ENCODE results near the gene FAM47B.

The FAM47B gene

GRCh38 chrX:34942496-34942895, at the start of gene FAM47B:
Gene FAM47B, plus strand, starts transcription at chrX:34942796. Its CDS starts 36 bp downstream, at chrX:34942832.
- no peak for DNase-seq (ENCODE audit: low read depth, low spot score)

GRCh38 chrX:34893741-34894140, 48.9 kb upstream of the FAM47B start:
- no peak for DNase-seq (ENCODE audit: low read depth, low spot score)

- no peak for DNase-seq (ENCODE audit: low read depth, low spot score)
These were observed 41.9 kb upstream of the FAM47B start for GRCh38 chrX:34900691-34901090.

- DNase-seq (ENCODE audit: low read depth, low spot score), result no peak
These were observed 40.8 kb upstream of the FAM47B start for GRCh38 chrX:34901761-34902160.

- DNase-seq (ENCODE audit: low read depth, low spot score), result no peak
These were observed 39.3 kb upstream of the FAM47B start for GRCh38 chrX:34903316-34903715.

GRCh38 chrX:34909151-34909550, 33.4 kb upstream of the FAM47B start:
- DNase-seq (ENCODE audit: low read depth, low spot score), result no peak

GRCh38 chrX:34915463-34916225, 27.0 kb upstream of the FAM47B start:
- DNase-seq (ENCODE audit: low read depth, low spot score), result no peak

GRCh38 chrX:34917146-34917545, 25.4 kb upstream of the FAM47B start:
- no peak for DNase-seq (ENCODE audit: low read depth, low spot score)

- DNase-seq (ENCODE audit: low read depth, low spot score), result no peak
These were observed 24.4 kb upstream of the FAM47B start for GRCh38 chrX:34918091-34918736.

- DNase-seq (ENCODE audit: low read depth, low spot score), result no peak
These were observed 23.7 kb upstream of the FAM47B start for GRCh38 chrX:34918856-34919255.

GRCh38 chrX:34927866-34928265, 14.7 kb upstream of the FAM47B start:
- no peak for DNase-seq (ENCODE audit: low read depth, low spot score)

GRCh38 chrX:34943235-34943634, 639 bp downstream of the FAM47B start:
- DNase-seq (ENCODE audit: low read depth, low spot score), result no peak

GRCh38 chrX:34956916-34957315, 14.3 kb downstream of the FAM47B start:
- DNase-seq (ENCODE audit: low read depth, low spot score), result no peak

- no peak for DNase-seq (ENCODE audit: low read depth, low spot score)
These were observed 19.1 kb downstream of the FAM47B start for GRCh38 chrX:34961662-34962061.

- no peak for DNase-seq (ENCODE audit: low read depth, low spot score)
These were observed 29.6 kb downstream of the FAM47B start for GRCh38 chrX:34972206-34972605.

GRCh38 chrX:34978171-34978570, 35.6 kb downstream of the FAM47B start:
- no peak for DNase-seq (ENCODE audit: low read depth, low spot score)

- DNase-seq (ENCODE audit: low read depth, low spot score), result no peak
These were observed 45.0 kb downstream of the FAM47B start for GRCh38 chrX:34987646-34988045.

All from activated naive CD8-positive, alpha-beta T cell treated with anti-CD3 and anti-CD28 coated beads, Interleukin-2, amount 50 U/mL, for 16 hours (primary cell).